SK-N-SH treated with all-trans-retinoic acid at 6 μM for 48 hours (cell line): Measurements from ENCODE around the gene ATP9A.

Experiments used
- ATAC-seq: fragments of 200-7000 bp; cut with Tn5 transposase; 3 replicates; pipeline ENCODE4 v1.9.1; 2020; ENCODE audit warnings: mild to moderate bottlenecking, moderate library complexity
- ARNTL ChIP-seq: fragments of 450-650 bp; formaldehyde crosslinking; IDR thresholded peaks from 2 replicates; pipeline ENCODE4 v1.5.0; 2020; ENCODE audit warnings: low read depth, mild to moderate bottlenecking, moderate library complexity, borderline replicate concordance
- BACH2 ChIP-seq: fragments of 250-450 bp; sonication (Bioruptor Pico); IDR thresholded peaks from 2 replicates; pipeline ENCODE4 v1.9.0; 2021; ENCODE audit warnings: mild to moderate bottlenecking, borderline replicate concordance
- ESRRG ChIP-seq: fragments of 250-450 bp; sonication (Bioruptor Pico); IDR thresholded peaks from 2 replicates; pipeline ENCODE4 v1.6.1; 2021; ENCODE audit warnings: mild to moderate bottlenecking
- GLIS3 ChIP-seq: fragments of 250-450 bp; sonication (Bioruptor Pico); IDR thresholded peaks from 2 replicates; pipeline ENCODE4 v1.5.0; 2020; ENCODE audit warnings: mild to moderate bottlenecking, moderate library complexity
- ISL1 ChIP-seq: fragments of 250-450 bp; sonication (Bioruptor Pico); IDR thresholded peaks from 2 replicates; pipeline ENCODE4 v2.1.2; 2022; ENCODE audit warnings: mild to moderate bottlenecking, moderate library complexity
- PPARA ChIP-seq: fragments of 250-450 bp; sonication (Bioruptor Pico); IDR thresholded peaks from 2 replicates; pipeline ENCODE4 v1.5.0; 2020; ENCODE audit warnings: mild to moderate bottlenecking, borderline replicate concordance
- RARB ChIP-seq: fragments of 250-450 bp; sonication (Bioruptor Pico); IDR thresholded peaks from 2 replicates; pipeline ENCODE4 v1.8.0; 2021; ENCODE audit warnings: mild to moderate bottlenecking, moderate library complexity
- SNAI2 ChIP-seq: fragments of 250-450 bp; sonication (Bioruptor Pico); IDR thresholded peaks from 2 replicates; pipeline ENCODE4 v1.5.0; 2020; ENCODE audit warnings: mild to moderate bottlenecking, moderate library complexity
- TCF4 ChIP-seq: fragments of 250-450 bp; sonication (Bioruptor Pico); IDR thresholded peaks from 2 replicates; pipeline ENCODE4 v1.8.0; 2021; ENCODE audit warnings: mild to moderate bottlenecking, moderate library complexity, borderline replicate concordance
- TOX ChIP-seq: fragments of 250-450 bp; sonication (Bioruptor Pico); IDR thresholded peaks from 2 replicates; pipeline ENCODE4 v1.8.0; 2021; ENCODE audit warnings: mild to moderate bottlenecking, moderate library complexity, borderline replicate concordance
- ZC3H10 ChIP-seq: fragments of 250-450 bp; sonication (Bioruptor Pico); IDR thresholded peaks from 2 replicates; pipeline ENCODE4 v1.5.1; 2021; ENCODE audit warnings: mild to moderate bottlenecking, moderate library complexity
- ZFP3 ChIP-seq: fragments of 250-450 bp; sonication (Bioruptor Pico); IDR thresholded peaks from 2 replicates; pipeline ENCODE4 v1.5.0; 2020; ENCODE audit warnings: mild to moderate bottlenecking, moderate library complexity
- ZFP30 ChIP-seq: fragments of 450-650 bp; formaldehyde crosslinking; IDR thresholded peaks from 2 replicates; pipeline ENCODE4 v1.5.0; 2022; ENCODE audit warnings: mild to moderate bottlenecking, moderate library complexity
- ZNF565 ChIP-seq: fragments of 450-650 bp; formaldehyde crosslinking; conservative IDR thresholded peaks from 2 replicates; pipeline ENCODE4 v1.5.0; 2020; ENCODE audit warnings: low read depth, mild to moderate bottlenecking, moderate library complexity
- TF ChIP-seq, protein P1 (sequence below): fragments of 250-450 bp; sonication (Bioruptor Pico); IDR thresholded peaks from 2 replicates; pipeline ENCODE4 v1.5.1; 2020; ENCODE audit warnings: low read depth, mild to moderate bottlenecking, moderate library complexity
- TF ChIP-seq, protein P2 (sequence below): fragments of 250-450 bp; sonication (Bioruptor Pico); IDR thresholded peaks from 2 replicates; pipeline ENCODE4 v1.5.1; 2021; ENCODE audit warnings: mild to moderate bottlenecking, moderate library complexity
- TF ChIP-seq, protein P3 (sequence below): fragments of 250-450 bp; sonication (Bioruptor Pico); IDR thresholded peaks from 2 replicates; pipeline ENCODE4 v1.8.0; 2020; ENCODE audit warnings: mild to moderate bottlenecking, moderate library complexity, borderline replicate concordance
- TF ChIP-seq, protein P4 (sequence below): fragments of 250-450 bp; sonication (Bioruptor Pico); IDR thresholded peaks from 2 replicates; pipeline ENCODE4 v1.8.0; 2021; ENCODE audit warnings: low read depth, mild to moderate bottlenecking, moderate library complexity, borderline replicate concordance
- TF ChIP-seq, protein P5 (sequence below): fragments of 250-450 bp; sonication (Bioruptor Pico); IDR thresholded peaks from 2 replicates; pipeline ENCODE4 v1.5.0; 2020; ENCODE audit warnings: mild to moderate bottlenecking, moderate library complexity

Gene ATP9A

DNA sequence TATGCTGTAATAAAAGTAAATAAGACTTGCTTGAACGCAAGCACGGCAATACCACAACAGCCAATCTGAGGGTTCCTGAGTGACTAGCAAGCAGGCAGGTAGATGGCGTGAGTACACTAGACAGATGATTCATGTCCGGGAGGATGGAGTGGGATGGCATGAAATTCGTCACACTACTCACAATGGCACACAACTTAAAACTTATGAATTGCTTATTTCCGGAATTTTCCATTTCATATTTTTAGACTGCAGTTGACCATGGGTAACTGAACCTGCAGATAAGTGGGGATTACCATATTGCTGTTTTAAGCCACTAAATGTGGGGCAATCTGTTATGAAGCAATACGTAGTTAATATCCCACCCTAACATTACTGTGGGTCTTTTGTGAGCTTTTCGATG lies 132.1 kb downstream of the ATP9A start:
- no peak for ATAC-seq

DNA sequence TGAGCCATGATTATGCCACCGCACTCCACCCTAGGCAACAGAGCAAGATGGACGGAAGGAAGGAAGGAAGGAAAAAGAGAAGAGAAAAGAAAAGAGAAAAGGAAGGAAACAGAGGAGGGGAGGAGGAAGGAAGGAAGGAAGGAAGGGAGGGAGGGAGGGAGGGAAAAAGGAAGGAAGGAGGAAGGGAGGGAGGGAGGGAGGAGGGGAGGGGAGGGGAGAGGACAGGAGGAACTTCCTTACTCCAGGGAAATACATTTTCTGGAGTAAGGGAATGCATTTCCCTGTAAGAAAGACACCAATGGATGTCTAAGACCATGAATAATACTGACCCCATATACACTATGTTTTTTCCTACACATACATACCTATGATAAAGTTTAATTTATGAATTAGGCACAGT lies 132.5 kb downstream of the ATP9A start:
- ATAC-seq: no peak
- no peak for TF ChIP-seq ZNF565
- no peak for TF ChIP-seq PPARA
- TF ChIP-seq TCF4: no peak
- TF ChIP-seq ISL1: no peak
- TF ChIP-seq GLIS3: no peak
- TF ChIP-seq, protein P1, sequence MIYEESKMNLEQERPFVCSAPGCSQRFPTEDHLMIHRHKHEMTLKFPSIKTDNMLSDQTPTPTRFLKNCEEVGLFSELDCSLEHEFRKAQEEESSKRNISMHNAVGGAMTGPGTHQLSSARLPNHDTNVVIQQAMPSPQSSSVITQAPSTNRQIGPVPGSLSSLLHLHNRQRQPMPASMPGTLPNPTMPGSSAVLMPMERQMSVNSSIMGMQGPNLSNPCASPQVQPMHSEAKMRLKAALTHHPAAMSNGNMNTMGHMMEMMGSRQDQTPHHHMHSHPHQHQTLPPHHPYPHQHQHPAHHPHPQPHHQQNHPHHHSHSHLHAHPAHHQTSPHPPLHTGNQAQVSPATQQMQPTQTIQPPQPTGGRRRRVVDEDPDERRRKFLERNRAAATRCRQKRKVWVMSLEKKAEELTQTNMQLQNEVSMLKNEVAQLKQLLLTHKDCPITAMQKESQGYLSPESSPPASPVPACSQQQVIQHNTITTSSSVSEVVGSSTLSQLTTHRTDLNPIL (CRISPR knock-in tag): no peak
- TF ChIP-seq, protein P2, sequence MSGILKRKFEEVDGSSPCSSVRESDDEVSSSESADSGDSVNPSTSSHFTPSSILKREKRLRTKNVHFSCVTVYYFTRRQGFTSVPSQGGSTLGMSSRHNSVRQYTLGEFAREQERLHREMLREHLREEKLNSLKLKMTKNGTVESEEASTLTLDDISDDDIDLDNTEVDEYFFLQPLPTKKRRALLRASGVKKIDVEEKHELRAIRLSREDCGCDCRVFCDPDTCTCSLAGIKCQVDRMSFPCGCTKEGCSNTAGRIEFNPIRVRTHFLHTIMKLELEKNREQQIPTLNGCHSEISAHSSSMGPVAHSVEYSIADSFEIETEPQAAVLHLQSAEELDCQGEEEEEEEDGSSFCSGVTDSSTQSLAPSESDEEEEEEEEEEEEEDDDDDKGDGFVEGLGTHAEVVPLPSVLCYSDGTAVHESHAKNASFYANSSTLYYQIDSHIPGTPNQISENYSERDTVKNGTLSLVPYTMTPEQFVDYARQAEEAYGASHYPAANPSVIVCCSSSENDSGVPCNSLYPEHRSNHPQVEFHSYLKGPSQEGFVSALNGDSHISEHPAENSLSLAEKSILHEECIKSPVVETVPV (CRISPR knock-in tag): no peak
- TF ChIP-seq RARB (CRISPR knock-in tag): no peak
- no peak for TF ChIP-seq ZC3H10
- TF ChIP-seq BACH2 (CRISPR knock-in tag): no peak

More for the DNA sequence above, 132.1 kb downstream of the ATP9A start:
- TF ChIP-seq, protein P1 (CRISPR knock-in tag): no peak
- TF ChIP-seq, protein P3, sequence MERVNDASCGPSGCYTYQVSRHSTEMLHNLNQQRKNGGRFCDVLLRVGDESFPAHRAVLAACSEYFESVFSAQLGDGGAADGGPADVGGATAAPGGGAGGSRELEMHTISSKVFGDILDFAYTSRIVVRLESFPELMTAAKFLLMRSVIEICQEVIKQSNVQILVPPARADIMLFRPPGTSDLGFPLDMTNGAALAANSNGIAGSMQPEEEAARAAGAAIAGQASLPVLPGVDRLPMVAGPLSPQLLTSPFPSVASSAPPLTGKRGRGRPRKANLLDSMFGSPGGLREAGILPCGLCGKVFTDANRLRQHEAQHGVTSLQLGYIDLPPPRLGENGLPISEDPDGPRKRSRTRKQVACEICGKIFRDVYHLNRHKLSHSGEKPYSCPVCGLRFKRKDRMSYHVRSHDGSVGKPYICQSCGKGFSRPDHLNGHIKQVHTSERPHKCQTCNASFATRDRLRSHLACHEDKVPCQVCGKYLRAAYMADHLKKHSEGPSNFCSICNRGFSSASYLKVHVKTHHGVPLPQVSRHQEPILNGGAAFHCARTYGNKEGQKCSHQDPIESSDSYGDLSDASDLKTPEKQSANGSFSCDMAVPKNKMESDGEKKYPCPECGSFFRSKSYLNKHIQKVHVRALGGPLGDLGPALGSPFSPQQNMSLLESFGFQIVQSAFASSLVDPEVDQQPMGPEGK: no peak
- TF ChIP-seq, all 23 proteins: peak for 0

DNA sequence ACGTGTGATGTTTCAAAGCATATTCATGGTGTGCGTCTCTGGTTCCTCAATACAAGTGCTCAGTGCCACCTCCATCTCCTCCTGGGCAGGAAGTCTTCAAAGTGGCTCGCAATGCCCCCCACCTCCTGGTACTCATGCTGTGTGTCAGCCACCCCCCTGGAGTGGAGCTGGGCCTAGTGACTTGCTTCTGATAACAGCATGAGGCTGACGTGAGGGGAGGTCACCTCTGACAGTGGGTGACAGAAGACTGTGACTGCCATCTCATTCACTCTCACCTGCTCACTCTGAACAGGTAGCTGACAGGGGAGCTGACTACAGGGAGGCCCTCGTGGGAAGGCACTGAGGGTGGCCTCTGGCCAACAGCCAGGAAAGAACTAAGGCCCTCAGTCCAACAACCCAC lies 133.3 kb downstream of the ATP9A start:
- no peak for ATAC-seq
- TF ChIP-seq ISL1: no peak
- TF ChIP-seq, protein P1 (CRISPR knock-in tag): no peak
- TF ChIP-seq ZFP30: no peak
- no peak for TF ChIP-seq ARNTL (CRISPR knock-in tag)
- no peak for TF ChIP-seq ESRRG
- TF ChIP-seq, protein P4, sequence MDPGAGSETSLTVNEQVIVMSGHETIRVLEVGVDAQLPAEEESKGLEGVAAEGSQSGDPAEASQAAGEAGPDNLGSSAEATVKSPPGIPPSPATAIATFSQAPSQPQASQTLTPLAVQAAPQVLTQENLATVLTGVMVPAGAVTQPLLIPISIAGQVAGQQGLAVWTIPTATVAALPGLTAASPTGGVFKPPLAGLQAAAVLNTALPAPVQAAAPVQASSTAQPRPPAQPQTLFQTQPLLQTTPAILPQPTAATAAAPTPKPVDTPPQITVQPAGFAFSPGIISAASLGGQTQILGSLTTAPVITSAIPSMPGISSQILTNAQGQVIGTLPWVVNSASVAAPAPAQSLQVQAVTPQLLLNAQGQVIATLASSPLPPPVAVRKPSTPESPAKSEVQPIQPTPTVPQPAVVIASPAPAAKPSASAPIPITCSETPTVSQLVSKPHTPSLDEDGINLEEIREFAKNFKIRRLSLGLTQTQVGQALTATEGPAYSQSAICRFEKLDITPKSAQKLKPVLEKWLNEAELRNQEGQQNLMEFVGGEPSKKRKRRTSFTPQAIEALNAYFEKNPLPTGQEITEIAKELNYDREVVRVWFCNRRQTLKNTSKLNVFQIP (CRISPR knock-in tag): no peak
- TF ChIP-seq ZFP3 (CRISPR knock-in tag): no peak
- no peak for TF ChIP-seq TOX (CRISPR knock-in tag)
- no peak for TF ChIP-seq SNAI2 (CRISPR knock-in tag)
- no peak for TF ChIP-seq BACH2 (CRISPR knock-in tag)
- TF ChIP-seq, protein P3: no peak

DNA sequence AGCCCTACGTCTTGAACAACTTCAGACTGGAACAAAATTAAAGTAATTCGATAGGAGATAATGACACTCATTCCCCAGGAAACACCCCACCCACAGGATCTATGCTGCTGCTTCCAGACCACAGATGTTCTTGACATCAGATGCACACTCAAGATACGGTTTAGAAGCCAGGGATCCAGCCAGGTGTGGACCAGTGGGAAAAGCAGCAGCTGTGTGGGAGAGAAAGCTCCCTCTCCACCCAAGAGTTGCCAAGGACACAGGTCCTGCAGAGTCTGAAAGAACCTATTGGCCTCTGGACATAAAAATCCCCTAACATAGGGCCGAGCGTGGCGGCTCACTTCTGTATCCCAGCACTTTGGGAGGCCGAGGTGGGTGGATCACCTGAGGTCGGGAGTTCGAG lies 133.9 kb downstream of the ATP9A start:
- ATAC-seq: no peak
- TF ChIP-seq BACH2 (CRISPR knock-in tag): no peak
- TF ChIP-seq, protein P5, sequence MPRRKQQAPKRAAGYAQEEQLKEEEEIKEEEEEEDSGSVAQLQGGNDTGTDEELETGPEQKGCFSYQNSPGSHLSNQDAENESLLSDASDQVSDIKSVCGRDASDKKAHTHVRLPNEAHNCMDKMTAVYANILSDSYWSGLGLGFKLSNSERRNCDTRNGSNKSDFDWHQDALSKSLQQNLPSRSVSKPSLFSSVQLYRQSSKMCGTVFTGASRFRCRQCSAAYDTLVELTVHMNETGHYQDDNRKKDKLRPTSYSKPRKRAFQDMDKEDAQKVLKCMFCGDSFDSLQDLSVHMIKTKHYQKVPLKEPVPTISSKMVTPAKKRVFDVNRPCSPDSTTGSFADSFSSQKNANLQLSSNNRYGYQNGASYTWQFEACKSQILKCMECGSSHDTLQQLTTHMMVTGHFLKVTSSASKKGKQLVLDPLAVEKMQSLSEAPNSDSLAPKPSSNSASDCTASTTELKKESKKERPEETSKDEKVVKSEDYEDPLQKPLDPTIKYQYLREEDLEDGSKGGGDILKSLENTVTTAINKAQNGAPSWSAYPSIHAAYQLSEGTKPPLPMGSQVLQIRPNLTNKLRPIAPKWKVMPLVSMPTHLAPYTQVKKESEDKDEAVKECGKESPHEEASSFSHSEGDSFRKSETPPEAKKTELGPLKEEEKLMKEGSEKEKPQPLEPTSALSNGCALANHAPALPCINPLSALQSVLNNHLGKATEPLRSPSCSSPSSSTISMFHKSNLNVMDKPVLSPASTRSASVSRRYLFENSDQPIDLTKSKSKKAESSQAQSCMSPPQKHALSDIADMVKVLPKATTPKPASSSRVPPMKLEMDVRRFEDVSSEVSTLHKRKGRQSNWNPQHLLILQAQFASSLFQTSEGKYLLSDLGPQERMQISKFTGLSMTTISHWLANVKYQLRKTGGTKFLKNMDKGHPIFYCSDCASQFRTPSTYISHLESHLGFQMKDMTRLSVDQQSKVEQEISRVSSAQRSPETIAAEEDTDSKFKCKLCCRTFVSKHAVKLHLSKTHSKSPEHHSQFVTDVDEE (CRISPR knock-in tag): no peak
- TF ChIP-seq ESRRG: no peak
- no peak for TF ChIP-seq TOX (CRISPR knock-in tag)
- TF ChIP-seq SNAI2 (CRISPR knock-in tag): no peak
- TF ChIP-seq, protein P4 (CRISPR knock-in tag): no peak
- TF ChIP-seq RARB (CRISPR knock-in tag): no peak
- no peak for TF ChIP-seq ZFP3 (CRISPR knock-in tag)
